GM18517 (cell line): ENCODE results near the gene TRIM25.
"Not testable (repeated sequence)": the region's sequence is repeated elsewhere in the genome, so short reads cannot be mapped to it uniquely, and the experiment has no call there.

Experiments used
- ATAC-seq: cut with Tn5 transposase; IDR thresholded peaks from one replicate; pipeline ENCODE4 v1.9.1; 2021; ENCODE audit warnings: mild to moderate bottlenecking, moderate library complexity; ENCODE audit not compliant: unreplicated experiment

TRIM25 gene, protein sequence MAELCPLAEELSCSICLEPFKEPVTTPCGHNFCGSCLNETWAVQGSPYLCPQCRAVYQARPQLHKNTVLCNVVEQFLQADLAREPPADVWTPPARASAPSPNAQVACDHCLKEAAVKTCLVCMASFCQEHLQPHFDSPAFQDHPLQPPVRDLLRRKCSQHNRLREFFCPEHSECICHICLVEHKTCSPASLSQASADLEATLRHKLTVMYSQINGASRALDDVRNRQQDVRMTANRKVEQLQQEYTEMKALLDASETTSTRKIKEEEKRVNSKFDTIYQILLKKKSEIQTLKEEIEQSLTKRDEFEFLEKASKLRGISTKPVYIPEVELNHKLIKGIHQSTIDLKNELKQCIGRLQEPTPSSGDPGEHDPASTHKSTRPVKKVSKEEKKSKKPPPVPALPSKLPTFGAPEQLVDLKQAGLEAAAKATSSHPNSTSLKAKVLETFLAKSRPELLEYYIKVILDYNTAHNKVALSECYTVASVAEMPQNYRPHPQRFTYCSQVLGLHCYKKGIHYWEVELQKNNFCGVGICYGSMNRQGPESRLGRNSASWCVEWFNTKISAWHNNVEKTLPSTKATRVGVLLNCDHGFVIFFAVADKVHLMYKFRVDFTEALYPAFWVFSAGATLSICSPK

DNA sequence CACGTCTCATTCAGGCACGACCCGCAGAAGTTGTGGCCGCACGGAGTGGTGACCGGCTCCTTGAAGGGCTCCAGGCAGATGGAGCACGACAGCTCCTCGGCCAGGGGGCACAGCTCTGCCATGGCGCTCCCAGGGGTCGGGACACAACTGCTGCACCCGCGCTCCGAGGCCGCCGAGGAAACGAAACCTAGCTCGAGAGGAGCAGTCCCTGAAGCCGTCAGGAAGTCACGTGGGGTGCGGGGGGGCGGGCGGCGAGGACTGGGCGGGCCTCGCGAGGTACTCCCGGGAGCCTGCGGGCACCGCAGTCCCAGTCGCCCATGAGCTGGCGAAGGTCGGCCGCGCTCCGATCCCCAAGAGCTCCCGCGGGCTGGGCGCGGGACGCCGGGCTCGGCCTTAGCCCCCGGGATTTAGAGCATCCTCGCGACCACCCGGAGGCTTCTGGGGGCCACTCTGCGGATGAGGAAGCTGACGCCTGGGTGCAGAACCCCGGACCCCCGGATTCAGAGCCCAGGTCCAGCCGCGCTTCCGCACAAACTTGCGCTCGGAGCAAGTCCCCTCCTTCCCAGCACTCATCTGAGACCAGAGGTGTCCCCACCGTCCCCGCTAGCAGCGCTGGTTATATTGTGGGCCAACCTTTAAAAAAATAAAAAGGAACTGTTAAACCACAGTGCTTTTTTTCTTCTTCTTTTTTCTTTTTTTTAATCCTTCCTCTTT lies at the start of gene TRIM25:
TSS of gene TRIM25 (minus strand) at position 183 of the 714 bp plus-strand sequence. CDS start at position 122, 61 bp downstream.
- peak; percentile 58 for ATAC-seq

DNA sequence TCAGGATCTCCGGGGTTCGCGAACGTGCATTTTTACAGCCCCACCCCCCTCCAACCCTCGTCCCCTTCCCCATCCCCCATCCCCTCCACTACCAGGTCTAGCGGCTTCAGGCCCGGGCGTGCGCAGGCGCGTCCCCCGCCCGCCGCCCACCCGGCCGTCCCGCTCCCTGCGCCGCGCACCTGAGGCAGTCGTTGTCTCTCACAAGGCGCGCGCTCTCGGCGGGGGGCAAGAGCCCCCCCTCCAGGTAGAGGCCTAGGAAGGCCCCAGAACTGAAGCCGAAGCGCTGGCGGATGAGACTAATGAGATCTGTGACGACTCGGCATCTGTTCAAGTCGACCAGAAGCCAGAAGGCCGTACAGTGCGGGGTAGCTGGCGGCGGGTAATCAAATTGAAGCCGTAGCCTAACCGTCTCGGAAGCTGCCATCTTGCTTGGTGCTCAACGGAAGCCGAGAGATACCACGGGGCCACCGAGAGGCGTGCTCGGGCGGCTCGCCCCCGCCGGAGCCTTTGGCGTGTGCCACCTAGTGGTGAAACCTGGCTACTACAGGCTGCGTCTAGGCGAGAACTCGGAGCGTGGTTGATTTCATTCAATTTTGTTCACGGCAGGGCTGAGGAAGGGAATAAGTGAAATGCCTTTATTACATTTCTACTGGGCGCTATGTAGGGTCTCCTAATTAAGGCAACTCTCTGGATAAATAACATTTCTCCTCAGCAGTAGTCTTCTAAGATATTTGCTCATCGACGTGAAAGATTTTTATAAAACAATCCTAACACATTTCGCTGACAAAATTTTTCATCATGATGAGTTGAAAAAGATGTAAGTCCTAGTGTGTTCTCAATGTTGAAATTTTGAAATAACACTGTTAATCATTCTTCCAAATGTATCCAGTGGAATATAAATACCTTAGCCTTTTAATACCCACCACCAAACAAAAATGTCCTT lies 47.0 kb upstream of the TRIM25 start, which contains the start of gene COIL:
TSS of gene COIL (minus strand) at position 455 of the 943 bp plus-strand sequence. CDS start at position 424, 31 bp downstream.
- peak; percentile 92 for ATAC-seq

DNA sequence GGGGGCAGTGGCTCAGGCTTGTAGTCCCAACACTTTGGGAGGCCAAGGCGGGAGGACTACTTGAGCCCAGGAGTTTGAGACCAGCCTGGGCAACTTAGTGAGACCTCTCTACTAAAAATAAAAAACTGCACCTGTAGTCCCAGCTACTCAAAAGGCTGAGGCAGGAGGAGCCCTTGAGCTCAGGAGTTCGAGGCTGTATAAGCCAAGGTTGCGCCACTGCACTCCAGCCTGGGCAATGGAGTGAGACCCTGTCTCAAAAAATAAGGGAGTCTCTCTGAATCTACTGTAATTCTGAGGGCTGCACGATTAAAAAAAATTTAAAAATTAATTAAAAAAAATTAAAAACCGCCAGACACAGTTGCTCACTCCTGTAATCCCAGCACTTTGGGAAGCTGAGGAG lies 43.1 kb upstream of the TRIM25 start:
- ATAC-seq: no peak

DNA sequence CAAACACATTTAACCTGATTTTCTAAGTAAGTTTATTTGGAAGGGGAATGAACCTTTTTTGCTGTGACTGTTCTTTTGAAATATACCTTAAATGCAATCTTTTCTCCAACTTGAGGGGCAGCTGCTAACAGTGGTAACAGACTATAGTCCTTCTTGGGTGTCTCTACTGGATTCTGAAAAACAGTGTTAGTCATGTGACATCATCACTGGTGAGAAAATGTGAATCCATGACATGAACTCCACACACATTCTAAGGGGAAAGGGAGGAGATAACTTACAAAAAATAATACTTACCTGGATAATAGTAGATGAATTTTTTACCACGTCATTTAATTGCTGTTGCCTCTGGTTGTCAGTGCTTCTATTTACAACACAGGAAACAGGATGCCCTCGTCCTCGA lies 35.7 kb upstream of the TRIM25 start:
- no peak for ATAC-seq

DNA sequence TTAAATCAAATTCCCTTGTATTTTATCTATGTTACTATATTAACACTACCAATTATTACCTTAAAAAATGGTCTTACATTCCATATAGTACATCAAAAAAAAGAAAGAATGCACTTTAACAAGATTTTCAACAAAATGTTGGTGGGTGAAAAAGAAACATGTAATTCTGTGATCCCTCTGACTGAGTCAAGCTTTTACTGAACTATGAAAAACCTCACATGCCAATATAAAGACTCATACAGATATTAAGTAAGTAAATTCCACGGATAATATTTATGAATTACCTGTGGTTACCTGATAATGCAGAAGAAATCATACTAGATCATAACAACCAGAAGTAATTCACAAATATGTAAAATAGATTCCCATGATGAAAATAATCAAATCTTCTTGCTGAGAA lies 34.6 kb upstream of the TRIM25 start:
- ATAC-seq: no peak

DNA sequence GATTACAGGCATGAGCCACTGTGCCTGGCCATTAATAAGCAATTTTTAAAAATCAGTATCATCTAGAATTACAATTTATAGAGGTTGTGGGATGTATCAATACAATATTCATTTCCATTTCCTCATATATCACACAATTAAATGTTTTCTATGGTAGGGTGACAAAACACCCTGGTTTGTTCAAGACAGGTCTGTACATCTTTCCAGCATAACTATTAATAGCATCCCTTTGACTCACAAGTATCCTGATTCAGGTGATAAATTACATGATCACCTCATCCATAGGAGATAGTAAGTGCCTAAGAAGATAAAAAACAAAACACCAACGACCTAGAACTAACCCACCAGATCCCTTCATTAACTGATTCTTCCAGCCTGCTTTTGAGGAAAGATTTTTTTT lies 33.9 kb upstream of the TRIM25 start:
- ATAC-seq: no peak

DNA sequence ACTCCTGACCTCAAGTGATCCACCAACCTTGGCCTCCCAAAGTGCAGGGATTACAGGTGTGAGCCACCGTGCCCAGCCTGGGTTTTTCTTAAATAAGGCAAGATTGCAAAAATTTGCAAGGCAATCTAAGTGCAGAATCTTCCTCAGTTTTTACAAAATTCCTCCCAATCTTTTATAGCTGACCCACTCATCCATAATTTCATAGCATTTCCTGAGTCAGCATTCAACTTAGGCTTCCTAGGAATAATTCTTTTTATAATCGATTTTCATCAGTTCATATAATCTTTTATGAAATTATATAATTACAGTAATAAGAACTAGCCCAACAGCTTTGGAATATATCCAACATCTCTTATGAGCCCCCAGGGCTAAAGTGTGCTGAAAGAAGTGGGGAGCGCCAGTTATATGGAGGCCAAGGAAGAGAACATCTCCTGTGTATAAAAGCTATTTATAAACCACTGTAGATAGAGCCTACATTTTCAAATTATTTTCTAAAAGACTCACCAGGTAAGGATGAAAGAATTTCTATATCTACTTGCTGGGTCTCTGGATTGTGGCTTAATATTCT lies 32.2 kb upstream of the TRIM25 start:
- ATAC-seq: no peak

DNA sequence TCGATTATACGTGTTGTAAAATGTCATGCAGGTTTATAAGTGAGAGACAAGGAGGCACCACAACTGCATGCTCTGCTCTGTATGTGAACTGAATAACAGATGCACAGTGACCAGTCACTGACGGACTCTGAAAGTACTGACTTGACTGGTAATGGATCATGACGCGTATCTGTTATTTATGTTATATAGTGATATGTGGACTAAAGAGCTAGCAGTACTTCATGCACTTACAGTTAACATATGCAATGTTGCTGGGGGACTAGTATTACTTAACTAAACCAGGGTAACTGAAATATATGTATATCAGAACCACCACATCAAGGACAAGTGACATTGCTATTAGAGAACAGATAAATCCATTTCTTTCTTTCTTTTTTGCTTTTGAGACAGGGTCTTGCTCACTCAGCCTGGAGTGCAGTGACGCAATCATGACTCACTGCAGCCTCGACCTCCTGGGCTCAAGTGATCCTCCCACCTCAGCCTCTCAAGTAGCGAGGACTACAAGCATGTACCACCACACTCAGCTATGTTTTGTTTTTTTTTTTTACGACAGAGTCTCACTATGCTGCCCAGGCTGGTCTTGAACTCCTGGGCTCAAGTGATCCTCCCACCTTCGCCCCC lies 29.8 kb upstream of the TRIM25 start:
- ATAC-seq: no peak

DNA sequence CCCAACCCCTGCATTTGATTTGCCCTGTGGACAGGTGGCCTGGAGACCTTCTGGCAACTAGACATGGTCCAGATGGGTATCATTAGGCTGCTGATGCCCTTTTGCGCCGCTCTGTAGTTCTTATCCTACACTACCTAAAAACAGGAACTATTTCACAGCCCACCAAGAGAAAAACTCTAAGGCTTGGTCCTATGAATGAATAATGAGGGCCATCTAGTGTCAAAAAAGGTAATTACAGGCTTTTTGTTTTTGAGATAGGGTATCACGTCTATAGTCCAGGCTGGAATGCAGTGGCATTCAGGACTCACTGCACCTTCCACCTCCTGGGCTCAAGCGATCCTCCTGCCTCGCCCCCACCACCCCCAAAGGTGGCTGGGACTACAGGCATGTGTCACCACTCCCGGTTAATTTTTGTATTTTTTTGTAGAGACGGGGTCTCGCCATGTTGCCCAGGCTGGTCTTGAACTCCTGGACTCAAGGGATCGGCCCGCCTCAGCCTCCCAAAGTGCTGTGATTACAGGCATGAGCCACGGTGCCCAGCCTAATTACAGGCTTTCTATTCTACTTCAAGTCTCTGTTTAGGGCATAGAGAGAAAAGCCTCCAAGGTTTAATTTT lies 26.1 kb upstream of the TRIM25 start:
- no peak for ATAC-seq

DNA sequence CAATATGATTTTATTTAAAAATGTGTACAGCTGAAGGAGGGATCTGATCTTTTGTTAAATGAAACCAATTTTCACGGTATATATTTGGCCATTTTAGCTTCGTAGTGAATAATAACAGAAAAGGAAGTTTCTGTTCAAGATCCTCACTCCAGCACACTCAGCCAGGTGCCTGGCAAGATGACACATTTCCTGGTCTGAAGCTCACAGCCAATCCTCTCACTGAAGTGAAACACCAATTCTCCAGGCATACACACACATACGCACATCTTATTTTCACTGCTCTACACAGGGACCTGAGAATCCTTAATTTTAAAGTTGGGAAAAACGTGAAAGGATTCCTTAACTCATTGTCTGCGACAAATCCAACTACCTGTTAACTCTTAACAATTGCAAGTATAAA lies 24.4 kb upstream of the TRIM25 start:
- ATAC-seq: not testable (repeated sequence)

DNA sequence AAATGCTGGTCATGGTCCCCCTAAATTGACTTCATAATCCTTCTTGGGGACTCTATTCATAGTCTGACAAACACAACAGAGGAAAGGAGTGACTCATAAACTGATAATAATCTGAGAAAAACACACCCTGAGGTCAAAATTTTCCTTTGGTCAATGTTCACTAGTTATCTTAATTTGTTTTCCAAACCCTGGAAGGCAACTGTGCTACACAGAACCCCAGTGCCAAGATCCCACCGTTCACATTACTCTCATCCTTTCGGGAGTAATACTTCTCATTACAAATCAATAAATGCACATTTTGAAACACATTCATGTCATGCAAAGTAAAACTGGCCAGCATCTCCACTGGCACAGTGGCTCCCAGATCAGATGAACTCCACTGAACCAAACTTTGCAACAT lies 23.8 kb upstream of the TRIM25 start:
- no peak for ATAC-seq

DNA sequence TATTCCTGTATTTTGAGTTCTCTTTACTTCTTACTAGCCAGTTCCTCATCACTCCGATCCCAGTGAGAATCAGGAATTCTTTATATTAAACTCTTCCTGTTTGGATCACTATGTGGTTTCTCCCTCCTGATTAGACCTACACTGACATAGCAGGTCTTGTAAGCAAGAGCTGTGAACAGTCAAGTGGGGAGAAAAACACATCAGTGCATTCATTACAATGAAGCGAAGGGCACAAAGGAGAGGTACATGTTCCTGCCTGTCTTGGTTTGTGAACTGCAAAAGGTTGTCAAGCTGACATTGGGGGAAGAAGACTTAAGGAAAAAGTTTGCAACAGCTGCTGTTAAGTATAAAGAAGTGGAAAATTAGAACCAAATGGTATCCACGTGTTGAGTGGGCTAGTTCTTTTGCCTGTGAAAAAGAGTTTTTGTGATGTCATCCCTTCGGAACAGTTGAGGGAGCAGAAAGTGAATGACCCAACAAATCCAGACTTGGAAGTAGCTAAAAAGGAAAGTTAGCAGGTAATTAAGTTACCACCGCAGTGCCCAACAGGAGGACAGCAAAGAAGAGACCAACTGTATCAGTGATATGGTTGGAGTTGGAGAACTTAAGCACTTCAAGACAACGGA lies 23.0 kb upstream of the TRIM25 start:
- no peak for ATAC-seq

DNA sequence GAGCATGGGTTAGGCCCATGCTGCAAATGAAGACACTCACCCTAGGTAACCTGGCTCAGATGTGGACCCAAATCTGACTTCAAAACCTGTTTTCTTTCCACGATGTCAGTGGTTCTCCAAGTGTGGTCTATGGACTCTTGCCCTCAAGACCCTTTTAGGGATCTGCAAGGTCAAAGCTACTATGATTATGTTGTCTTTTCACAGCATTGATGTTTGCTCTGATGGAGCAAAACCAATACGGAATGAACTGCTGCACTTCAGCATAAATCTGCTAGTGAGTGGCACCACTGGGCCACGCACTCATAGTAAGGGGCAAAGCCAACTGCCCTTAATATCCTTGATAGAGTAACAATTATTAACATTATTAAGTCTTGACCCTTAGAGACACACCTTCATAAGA lies 21.6 kb upstream of the TRIM25 start:
- no peak for ATAC-seq

DNA sequence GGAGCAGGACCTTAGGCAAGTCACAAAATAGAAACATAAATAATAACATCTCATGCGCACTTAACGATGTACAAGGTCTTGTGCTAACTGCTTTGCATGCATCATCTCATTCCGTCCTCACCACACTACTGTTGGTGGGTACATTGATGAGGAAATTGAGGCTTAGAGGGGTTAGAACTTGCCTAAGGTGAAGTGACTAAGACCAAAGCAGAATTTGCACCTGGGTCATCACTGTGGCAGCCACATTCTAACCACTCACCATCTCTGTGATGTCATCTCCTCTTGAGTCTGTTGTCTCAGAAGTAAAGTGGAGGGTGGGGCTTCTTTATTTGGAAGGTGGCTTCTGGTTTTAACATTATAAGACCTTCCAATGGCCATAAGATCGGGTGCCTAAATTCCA lies 20.4 kb upstream of the TRIM25 start:
- no peak for ATAC-seq

DNA sequence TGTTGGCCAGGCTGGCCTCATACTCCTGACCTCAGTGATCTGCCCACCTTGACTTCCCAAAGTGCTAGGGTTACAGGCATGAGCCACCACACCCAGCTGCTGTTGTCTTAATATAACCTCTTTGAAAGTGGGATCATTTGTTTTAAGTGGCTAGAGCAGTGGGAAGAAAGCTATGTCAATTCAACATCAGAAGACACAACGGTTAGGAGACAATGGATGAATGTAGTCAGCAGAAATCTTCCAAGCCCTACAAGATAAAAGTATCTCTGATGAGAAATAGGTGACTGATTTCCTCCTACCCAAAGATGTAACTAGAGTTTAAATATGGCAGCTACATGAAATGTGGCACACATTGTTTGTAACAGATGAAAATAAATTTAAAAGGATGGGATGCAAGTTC lies 20.0 kb upstream of the TRIM25 start:
- no peak for ATAC-seq

DNA sequence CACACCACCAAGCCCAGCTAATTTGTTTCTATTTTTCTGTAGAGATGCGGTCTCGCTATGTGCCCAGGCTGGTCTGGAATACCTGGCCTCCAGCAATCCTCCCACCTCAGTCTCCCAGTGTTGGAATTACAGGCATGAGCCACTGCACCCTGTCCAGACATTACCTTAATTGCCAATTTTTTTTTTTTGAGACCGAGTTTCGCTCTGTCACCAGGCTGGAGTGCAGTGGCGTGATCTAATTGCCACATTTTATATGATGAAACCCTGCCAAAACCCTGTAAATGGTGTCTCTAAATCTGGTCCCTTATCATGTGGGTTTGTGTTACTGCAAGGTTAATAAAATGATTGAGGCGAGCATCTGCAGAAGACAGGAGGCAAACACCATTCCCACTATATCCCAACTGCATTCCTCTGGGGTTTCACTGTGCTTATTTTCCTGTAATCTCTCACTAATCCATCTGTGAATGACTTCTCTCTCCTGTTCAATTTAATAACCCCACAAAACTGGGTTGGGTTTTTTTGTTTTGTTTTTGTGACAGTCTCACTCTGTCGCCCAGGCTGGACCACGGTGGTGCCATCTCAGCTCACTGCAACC lies 19.4 kb upstream of the TRIM25 start:
- ATAC-seq: no peak

DNA sequence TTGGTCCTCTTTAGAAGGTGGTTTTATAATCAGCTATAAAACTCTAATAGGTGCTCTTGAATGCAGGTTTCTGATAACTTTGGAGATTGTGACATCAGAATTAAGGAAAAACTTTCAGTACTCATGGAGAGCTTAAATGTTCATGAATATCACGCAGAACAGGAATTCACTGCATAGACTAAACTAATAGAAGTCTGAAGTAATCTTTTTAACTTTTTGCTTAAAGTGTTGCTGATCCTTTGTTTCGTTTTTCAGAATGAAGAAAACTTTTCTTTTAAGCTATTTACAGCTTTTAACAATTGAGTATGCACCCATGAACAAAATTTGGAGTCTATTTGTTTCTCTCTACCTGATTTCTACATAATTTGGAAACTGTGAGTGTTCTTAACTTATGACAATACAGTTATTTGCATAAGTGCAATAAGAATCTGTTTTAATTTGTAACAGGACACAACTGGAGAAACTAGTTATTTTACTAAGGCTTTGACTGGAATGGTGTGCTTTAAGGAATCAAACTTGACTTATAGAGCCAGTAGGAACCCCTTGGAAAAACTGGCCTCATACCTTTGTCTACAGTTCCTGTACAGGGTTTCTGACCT lies 17.0 kb upstream of the TRIM25 start:
- no peak for ATAC-seq

DNA sequence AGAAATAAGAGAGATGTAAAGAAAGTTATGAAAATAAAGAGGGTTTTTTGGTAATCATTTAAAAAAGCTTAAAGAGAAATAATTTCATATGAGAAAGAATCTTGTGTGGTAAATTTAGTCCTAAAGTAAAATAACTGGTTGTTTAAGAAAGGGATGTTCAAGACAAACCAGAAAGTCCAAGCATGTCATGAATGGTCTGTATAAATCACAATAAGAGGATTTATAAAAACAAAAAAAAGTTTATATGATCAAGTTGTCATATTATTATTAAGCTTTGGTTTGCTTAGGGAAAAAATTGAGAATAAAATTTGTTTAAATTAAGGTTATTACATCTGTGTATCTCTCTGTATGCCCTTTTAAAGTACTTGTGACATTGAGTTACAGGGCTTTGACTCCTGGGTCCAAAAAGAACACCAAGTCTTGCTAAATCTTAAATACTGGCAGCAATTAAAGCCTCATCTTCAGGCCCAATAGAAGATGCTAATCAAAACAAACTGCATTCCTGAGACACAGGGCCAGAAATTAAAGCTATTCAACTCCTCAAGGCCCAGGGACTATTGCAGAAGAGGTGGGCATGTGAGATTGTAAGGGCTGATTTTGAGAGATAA lies 15.6 kb upstream of the TRIM25 start:
- ATAC-seq: no peak
